Measurements from ENCODE around the gene MACROH2A2.

Gene MACROH2A2

GRCh38 chr10:70137135-70137534 is 84.5 kb downstream of the MACROH2A2 start:
- peaks cover 13% of the 10 kb centered on the region for H3K27me3 Mint-ChIP-seq
- peaks cover 36% of the 10 kb centered on the region for H3K36me3 Mint-ChIP-seq (ENCODE audit: low read depth)
- peaks cover 14% of the 10 kb centered on the region for H3K4me1 Mint-ChIP-seq (ENCODE audit: low read depth)
- H3K27ac Mint-ChIP-seq = no peak overlapping the region
- no peaks in the 10 kb centered on the region for H3K9me3 Mint-ChIP-seq
- H3K4me3 Mint-ChIP-seq = no peak overlapping the region
- intact Hi-C loops (cut with micrococcal nuclease) = no loop called here

DNA sequence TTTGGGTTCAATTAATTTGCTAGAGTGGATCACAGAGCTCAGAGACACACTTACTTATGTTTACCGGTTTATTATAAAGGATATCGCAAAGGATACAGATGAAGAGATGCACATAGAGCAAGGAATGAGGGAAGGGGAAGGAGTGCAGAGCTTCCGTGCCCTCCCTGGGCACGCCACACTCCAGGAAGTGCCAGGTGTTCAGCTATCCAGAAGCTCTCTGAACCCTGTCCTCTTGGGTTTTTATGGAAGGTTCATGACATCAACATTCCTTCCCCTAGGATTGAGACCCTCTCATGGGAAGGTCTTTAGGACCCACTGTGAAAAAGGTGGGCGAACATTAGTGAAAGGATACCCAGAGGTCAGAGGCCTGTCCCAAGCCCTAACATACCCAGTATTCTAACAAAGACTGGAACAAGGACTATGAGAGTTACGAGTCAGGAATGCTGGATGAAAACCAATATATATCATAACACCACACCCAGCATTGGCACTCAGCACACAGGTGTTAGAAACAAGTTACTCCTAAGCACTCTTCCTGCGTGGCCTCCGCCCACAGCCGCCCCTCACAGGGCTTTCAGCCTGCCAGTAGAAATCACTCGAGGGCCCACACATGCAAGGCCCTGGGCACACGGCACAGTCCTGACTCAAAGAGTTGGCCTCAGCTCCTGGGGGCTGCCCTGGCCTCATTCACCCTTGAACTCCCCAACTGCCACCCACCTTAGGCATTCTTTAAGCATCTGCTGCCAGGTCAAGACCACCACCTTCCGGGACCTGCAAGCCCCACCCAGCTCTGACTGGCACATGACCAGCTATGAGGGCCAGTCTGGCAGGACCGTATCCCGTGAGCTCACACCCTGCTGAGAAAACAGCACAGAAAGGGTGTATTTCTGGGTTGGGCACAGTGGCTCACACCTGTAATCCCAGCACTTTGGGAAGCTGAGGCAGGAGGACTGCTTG is 85.6 kb downstream of the MACROH2A2 start:
- H3K36me3 Mint-ChIP-seq (ENCODE audit: low read depth) = peaks cover 31% of the 10 kb centered on the region
- intact Hi-C loops (cut with micrococcal nuclease) = no loop called here
- peaks cover 5% of the 10 kb centered on the region for H3K27me3 Mint-ChIP-seq
- H3K4me1 Mint-ChIP-seq (ENCODE audit: low read depth) = peaks cover 5% of the 10 kb centered on the region
- H3K4me3 Mint-ChIP-seq = no peak overlapping the region
- H3K27ac Mint-ChIP-seq = no peak overlapping the region
- H3K9me3 Mint-ChIP-seq = no peaks in the 10 kb centered on the region

- no peak overlapping the region for H3K27ac Mint-ChIP-seq
Observed at GRCh38 chr10:70139151-70139996, 86.7 kb downstream of the MACROH2A2 start.

GRCh38 chr10:70139997-70140250 is 87.3 kb downstream of the MACROH2A2 start:
- peaks cover 36% of the 10 kb centered on the region for H3K36me3 Mint-ChIP-seq (ENCODE audit: low read depth)
- H3K9me3 Mint-ChIP-seq = no peaks in the 10 kb centered on the region
- intact Hi-C loops (cut with micrococcal nuclease) = no loop called here
- H3K4me1 Mint-ChIP-seq (ENCODE audit: low read depth) = peaks cover 9% of the 10 kb centered on the region
- no peak overlapping the region for H3K27ac Mint-ChIP-seq
- peaks cover 2% of the 10 kb centered on the region for H3K27me3 Mint-ChIP-seq
- H3K4me3 Mint-ChIP-seq = no peak overlapping the region

More at GRCh38 chr10:70139151-70139996, 86.7 kb downstream of the MACROH2A2 start:
- Mint-ChIP-seq H3K9me3 (no peaks in the 10 kb centered on the region), H3K36me3 (ENCODE audit: low read depth) (peaks cover 33% of the 10 kb centered on the region), H3K27me3 (peaks cover 2% of the 10 kb centered on the region), H3K4me1 (ENCODE audit: low read depth) (peaks cover 3% of the 10 kb centered on the region), H3K4me3 (no peak overlapping the region)
- intact Hi-C loops (cut with micrococcal nuclease) = no loop called here

DNA sequence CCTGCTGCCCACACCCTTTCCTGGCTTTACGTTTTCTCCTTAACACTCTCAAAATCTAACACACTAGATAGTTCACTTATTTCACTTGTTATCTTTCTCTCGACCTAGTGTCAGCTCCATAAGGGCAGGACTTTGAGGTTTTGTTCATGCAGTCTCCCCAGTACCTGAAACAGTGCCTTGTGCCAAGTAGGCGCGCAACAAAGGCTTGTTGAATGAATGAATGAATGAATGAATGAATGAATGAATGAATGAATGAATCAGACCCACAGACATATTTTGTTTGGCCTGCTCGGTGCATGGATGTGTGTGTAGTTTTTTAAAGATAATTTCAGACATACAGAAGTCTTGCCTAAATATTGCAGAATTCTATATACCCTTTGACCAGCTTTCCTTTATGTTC is 87.7 kb downstream of the MACROH2A2 start:
- H3K4me1 Mint-ChIP-seq (ENCODE audit: low read depth) = peaks cover 12% of the 10 kb centered on the region
- H3K36me3 Mint-ChIP-seq (ENCODE audit: low read depth) = peaks cover 36% of the 10 kb centered on the region
- intact Hi-C loops (cut with micrococcal nuclease) = no loop called here
- no peak overlapping the region for H3K4me3 Mint-ChIP-seq
- no peaks in the 10 kb centered on the region for H3K27me3 Mint-ChIP-seq
- no peaks in the 10 kb centered on the region for H3K9me3 Mint-ChIP-seq
- H3K27ac Mint-ChIP-seq = no peak overlapping the region

DNA sequence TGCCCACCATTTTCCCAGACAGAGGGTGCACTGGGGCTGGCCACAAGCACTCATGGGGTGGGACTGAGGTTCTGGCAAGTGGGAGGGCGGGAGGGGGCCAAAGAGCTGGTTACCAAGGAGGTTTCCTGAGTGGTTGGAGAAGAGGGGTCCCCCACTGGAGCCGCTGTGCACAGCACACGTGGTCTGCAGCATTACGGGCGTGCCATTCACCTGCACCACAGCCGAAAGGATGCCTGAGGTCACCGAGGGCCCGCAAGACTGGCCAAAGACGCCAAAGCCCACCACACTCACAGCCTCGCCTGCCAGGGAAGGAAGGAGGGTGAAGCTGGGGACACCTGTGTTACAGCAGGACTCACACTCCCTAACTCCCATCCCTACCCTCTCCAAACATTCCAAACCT is 89.9 kb downstream of the MACROH2A2 start:
- intact Hi-C loops (cut with micrococcal nuclease) = no loop called here
- Mint-ChIP-seq H3K36me3 (ENCODE audit: low read depth) (peaks cover 40% of the 10 kb centered on the region), H3K27me3 (no peaks in the 10 kb centered on the region)

DNA sequence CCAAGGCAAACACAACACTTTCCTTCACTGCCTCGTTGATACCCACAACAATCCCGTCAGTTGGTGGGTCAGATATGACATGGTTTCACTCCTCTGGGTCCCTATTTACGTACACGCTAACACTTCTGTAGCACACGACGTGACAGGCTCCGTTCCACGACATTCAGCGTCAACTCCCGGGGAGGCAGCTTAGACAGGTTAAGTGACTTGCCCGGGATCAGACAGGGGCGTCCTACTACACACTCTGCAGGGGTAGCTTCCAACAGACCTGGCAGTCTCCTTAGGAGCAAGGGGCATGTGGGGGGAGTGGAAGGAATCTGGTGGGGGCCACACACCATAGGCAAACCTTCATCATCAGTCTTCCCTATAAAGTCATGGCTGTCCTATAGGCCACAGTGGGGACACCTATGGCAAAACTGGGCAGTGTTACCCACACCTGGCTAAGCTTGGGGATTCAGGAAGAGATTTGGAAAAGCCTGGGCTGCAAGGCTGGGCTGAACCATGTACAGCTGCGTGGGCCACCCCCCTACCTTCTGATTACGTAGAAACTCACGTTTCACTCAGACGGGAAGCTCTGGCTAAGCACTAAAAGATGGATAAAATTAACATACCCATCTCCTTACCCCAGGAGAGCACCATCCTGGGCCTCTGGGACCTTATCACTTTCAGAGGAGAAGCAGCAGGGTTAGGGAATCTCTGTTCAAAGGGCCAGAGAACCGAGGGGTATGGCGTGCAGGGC is 91.9 kb downstream of the MACROH2A2 start:
- intact Hi-C loops (cut with micrococcal nuclease) = no loop called here
- H3K9me3 Mint-ChIP-seq = no peaks in the 10 kb centered on the region
- no peak overlapping the region for H3K27ac Mint-ChIP-seq
- no peaks in the 10 kb centered on the region for H3K27me3 Mint-ChIP-seq
- peaks cover 21% of the 10 kb centered on the region for H3K4me1 Mint-ChIP-seq (ENCODE audit: low read depth)
- H3K4me3 Mint-ChIP-seq = peak overlapping the region; percentile 88
- peaks cover 43% of the 10 kb centered on the region for H3K36me3 Mint-ChIP-seq (ENCODE audit: low read depth)

More for the DNA sequence above, 89.9 kb downstream of the MACROH2A2 start:
- H3K27ac Mint-ChIP-seq = no peak overlapping the region
- H3K4me3 Mint-ChIP-seq = no peak overlapping the region
- H3K4me1 Mint-ChIP-seq (ENCODE audit: low read depth) = peaks cover 21% of the 10 kb centered on the region
- no peaks in the 10 kb centered on the region for H3K9me3 Mint-ChIP-seq

DNA sequence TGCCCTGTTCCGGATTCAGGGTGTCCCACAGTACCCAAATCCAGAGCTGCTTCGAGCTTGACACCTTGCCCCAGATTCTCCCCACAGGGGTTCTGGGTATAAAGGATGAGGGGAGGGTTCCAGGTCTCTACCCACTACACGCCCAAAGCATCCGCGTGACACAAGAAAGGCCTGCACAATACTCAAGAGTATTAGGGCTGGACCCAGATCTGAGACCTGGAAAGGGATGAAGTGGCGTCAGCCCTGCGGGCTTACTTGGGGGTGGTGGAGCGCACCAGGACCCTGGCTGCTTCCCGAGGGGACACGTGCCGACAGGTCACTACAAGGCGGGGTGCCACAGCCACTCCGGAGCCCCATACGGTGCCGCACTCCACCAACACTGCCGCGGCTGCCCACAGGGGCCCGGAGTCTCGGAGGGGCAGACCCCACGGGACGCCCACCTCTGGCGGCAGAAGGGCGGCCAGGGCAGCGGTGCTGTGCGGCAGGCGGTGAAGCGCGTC is 92.6 kb downstream of the MACROH2A2 start:
- intact Hi-C loops (cut with micrococcal nuclease) = no loop called here
- peak overlapping the region; percentile 90 for H3K27ac Mint-ChIP-seq
- no peaks in the 10 kb centered on the region for H3K27me3 Mint-ChIP-seq

DNA sequence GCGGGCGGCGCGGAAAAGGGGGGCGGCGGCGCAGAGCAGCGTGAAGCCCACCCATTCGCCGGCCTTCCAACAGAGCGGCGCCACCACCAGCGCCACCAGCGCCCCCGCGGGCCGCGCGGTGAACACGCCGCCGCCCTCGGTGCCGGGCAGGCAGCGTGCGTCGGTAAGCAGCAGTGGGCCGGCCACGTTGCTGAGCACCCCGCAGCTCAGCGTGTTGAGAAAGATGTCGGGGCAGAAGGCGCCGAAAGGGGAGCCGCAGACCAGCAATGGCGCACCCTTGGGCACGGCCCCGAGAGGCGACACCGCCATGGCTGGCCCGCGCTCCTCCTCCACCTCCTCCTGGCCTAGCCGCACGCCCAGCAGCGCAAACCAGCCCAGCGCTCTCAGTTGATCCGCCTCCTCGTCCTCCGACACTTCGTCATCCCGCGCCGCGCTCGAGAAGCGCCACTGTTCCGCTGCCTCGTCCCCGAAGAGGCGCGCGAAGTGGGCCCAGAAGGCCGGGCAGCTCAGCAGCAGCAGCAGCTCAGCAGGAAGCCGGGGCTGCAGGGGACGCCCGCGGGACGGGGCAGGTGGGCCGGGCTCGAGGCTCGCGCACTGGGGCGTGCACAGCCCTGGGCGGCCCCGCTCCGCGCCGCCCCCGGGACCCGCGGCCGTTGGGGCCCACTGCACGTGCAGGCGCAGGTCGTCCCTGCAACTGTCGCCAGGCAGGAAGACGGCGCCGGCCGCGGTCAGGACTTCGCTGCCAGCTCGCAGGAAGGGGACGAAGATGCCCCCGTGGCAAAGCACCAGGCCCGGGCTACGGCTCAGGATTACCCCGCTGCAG is 93.2 kb downstream of the MACROH2A2 start:
- no peaks in the 10 kb centered on the region for H3K27me3 Mint-ChIP-seq
- H3K9me3 Mint-ChIP-seq = no peaks in the 10 kb centered on the region
- intact Hi-C loops (cut with micrococcal nuclease) = no loop called here
- H3K4me1 Mint-ChIP-seq (ENCODE audit: low read depth) = peaks cover 21% of the 10 kb centered on the region
- H3K27ac Mint-ChIP-seq = peak overlapping the region; percentile 90
- peak overlapping the region; percentile 88 for H3K4me3 Mint-ChIP-seq
- H3K36me3 Mint-ChIP-seq (ENCODE audit: low read depth) = peaks cover 46% of the 10 kb centered on the region

More for the DNA sequence above, 92.6 kb downstream of the MACROH2A2 start:
- H3K4me1 Mint-ChIP-seq (ENCODE audit: low read depth) = peaks cover 21% of the 10 kb centered on the region
- no peaks in the 10 kb centered on the region for H3K9me3 Mint-ChIP-seq
- peak overlapping the region; percentile 88 for H3K4me3 Mint-ChIP-seq
- peaks cover 43% of the 10 kb centered on the region for H3K36me3 Mint-ChIP-seq (ENCODE audit: low read depth)

GRCh38 chr10:70146489-70147258 is 94.0 kb downstream of the MACROH2A2 start, which contains the start of gene TYSND1:
Gene TYSND1, minus strand, starts transcription at chr10:70146700. Its CDS starts 114 bp downstream, at chr10:70146586.
- H3K27ac Mint-ChIP-seq = peak within 1 kb of the TSS; percentile 90
- H3K27me3 Mint-ChIP-seq = no peaks in the 10 kb centered on the region

DNA sequence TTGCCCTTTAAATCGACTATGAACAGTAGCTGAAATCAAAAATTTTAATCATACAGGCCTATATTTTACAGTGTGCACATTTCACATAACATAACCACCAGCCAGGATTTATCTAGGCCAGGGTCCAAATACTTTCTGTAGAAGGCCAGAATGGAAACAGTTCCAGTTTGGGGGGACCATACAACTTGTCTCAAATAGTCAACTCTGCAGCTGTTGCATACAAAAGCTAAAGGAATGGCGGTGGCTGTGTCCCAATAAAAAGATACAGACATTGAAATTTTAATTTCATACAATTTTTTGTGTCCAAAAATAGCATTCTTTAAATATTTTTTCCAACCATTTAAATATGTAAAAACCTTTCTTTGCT is 94.6 kb downstream of the MACROH2A2 start:
- Mint-ChIP-seq H3K9me3 (no peaks in the 10 kb centered on the region), H3K36me3 (ENCODE audit: low read depth) (peaks cover 55% of the 10 kb centered on the region), H3K27me3 (no peaks in the 10 kb centered on the region), H3K4me3 (no peak overlapping the region), H3K27ac (peak overlapping the region; percentile 90), H3K4me1 (ENCODE audit: low read depth) (peaks cover 21% of the 10 kb centered on the region)
- intact Hi-C loops (cut with micrococcal nuclease) = no loop called here

More at GRCh38 chr10:70146489-70147258, 94.0 kb downstream of the MACROH2A2 start, which contains the start of gene TYSND1:
- H3K4me3 Mint-ChIP-seq = peak within 1 kb of the TSS; percentile 88
- H3K36me3 Mint-ChIP-seq (ENCODE audit: low read depth) = peaks cover 54% of the 10 kb centered on the region
- intact Hi-C loops (cut with micrococcal nuclease) = no loop called here
- H3K4me1 Mint-ChIP-seq (ENCODE audit: low read depth) = peaks cover 21% of the 10 kb centered on the region
- H3K9me3 Mint-ChIP-seq = no peaks in the 10 kb centered on the region

DNA sequence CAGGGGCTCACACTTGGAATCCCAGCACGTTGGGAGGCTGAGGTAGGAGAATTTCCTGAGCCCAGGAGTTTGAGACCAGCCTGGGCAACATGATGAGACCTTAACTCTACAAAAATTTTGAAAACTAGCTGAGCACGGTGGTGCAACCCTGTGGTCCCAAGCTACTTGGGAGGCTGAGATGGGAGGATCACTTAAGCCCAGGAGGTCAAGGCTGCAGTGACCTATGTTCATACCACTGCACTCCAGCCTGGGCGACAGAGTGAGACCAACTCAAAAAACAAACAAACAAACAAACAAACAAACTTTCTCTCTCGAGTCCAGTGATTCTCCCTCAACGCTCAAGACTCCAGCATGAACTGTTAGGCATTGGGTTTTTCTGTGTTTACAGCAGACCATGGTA is 95.9 kb downstream of the MACROH2A2 start:
- intact Hi-C loops (cut with micrococcal nuclease) = no loop called here
- H3K4me3 Mint-ChIP-seq = no peak overlapping the region
- no peaks in the 10 kb centered on the region for H3K9me3 Mint-ChIP-seq
- H3K36me3 Mint-ChIP-seq (ENCODE audit: low read depth) = peaks cover 64% of the 10 kb centered on the region
- peaks cover 21% of the 10 kb centered on the region for H3K4me1 Mint-ChIP-seq (ENCODE audit: low read depth)
- no peaks in the 10 kb centered on the region for H3K27me3 Mint-ChIP-seq
- H3K27ac Mint-ChIP-seq = peak overlapping the region; percentile 25
